ENCODE data around the gene FREM2. TPM values are rescaled to one million over a fixed set of nuclear protein-coding genes. Genes with fewer than 3 reads are reported as not detected.

The FREM2 gene
- total and polyA plus RNA-seq, 2 of the 13 experiments (the other 11 are each of a cell fraction or from before 2014, with no cell fraction given), result not detected

DNA sequence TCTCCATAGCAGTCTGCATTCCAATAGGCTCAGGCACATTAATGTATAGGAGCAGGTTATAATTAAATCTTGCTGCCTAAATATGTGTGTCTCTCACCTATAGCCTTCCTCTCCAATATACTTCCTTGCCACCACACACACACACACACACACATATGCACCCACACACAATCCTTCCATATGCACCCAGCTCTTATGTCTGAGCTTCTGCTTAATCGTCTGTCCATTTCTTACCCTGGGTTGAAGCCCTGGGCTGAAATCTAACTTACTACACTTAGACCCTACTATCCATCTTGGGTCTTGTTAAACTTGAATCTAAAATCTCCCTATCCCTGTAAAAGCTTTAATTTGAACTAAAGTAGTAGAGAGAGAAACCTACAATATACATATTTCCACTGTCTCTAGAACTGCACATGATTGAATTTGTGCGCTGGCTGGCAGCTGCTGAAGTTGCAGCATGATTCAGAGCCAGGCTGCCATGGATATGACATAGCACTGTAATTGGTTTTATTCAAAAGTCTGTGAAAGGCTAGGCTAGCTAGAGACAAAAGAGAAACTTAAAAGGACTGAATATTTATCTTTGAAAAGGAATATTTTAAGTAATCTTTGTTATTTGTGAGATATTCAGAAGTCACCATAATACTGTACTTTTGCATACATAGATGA is 25.7 kb upstream of the FREM2 start:
- Histone ChIP-seq H3K27ac (ENCODE audit: extremely low read length, insufficient read depth, low read length) (no peak overlapping the region), H3K4me2 (ENCODE audit: low read depth, low read length) (no peak overlapping the region), H3K9me3 (ENCODE audit: low read length) (no peaks in the 10 kb centered on the region), H3K9ac (ENCODE audit: insufficient read depth, low read depth, low read length) (no peak overlapping the region), H4K20me1 (ENCODE audit: insufficient read depth, low read length) (no peaks in the 10 kb centered on the region), H3K4me1 (ENCODE audit: insufficient read depth, low read length) (no peaks in the 10 kb centered on the region), H3K27me3 (ENCODE audit: control insufficient read depth in 1 of 2, insufficient read depth in 2 of 2, low read length in 2 of 2) (no peaks in the 10 kb centered on the region; a peak in 1 of 5 replicates), H3K4me3 (replicated peaks in 1 of 3; ENCODE audit: insufficient read depth in 1 of 3, low read depth in 2 of 3, low read length in 3 of 3) (no peak overlapping the region), H2AFZ (ENCODE audit: low read length) (no peak overlapping the region), H3K36me3 (replicated peaks in 1 of 2; ENCODE audit: control insufficient read depth in 1 of 2, insufficient read depth in 2 of 2, low read length in 2 of 2) (no peaks in the 10 kb centered on the region), H3K79me2 (ENCODE audit: insufficient read depth, low read length) (no peaks in the 10 kb centered on the region)
- FAIRE-seq, result no peak
- no peak for ATAC-seq
- no TSS peak for BruUV-seq (replicated peaks)
- no peak for DNase-seq (ENCODE audit: low spot score)
- CTCF ChIA-PET (ENCODE audit: low intra/inter-chr PET ratio, low total read pairs), result no interaction called here
- 2% methylated on average over 2 of the region's 2 CpGs for WGBS (ENCODE audit: low lambda C conversion rate)
- POLR2A ChIA-PET, result no interaction called here
- intact Hi-C loops (cut with micrococcal nuclease; ENCODE audit: unreplicated experiment), result no loop called here
- in situ Hi-C loops (cut with HindIII; ENCODE audit: extremely low pct_ligation_motif_present, low pct_unique_long_range_greater_than_20kb), result no loop called here
- TF ChIP-seq, protein P1, sequence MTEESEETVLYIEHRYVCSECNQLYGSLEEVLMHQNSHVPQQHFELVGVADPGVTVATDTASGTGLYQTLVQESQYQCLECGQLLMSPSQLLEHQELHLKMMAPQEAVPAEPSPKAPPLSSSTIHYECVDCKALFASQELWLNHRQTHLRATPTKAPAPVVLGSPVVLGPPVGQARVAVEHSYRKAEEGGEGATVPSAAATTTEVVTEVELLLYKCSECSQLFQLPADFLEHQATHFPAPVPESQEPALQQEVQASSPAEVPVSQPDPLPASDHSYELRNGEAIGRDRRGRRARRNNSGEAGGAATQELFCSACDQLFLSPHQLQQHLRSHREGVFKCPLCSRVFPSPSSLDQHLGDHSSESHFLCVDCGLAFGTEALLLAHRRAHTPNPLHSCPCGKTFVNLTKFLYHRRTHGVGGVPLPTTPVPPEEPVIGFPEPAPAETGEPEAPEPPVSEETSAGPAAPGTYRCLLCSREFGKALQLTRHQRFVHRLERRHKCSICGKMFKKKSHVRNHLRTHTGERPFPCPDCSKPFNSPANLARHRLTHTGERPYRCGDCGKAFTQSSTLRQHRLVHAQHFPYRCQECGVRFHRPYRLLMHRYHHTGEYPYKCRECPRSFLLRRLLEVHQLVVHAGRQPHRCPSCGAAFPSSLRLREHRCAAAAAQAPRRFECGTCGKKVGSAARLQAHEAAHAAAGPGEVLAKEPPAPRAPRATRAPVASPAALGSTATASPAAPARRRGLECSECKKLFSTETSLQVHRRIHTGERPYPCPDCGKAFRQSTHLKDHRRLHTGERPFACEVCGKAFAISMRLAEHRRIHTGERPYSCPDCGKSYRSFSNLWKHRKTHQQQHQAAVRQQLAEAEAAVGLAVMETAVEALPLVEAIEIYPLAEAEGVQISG (CRISPR knock-in tag; IDR thresholded peaks at IDR 0.05), result no peak
- TF ChIP-seq MIXL1 (CRISPR knock-in tag; IDR thresholded peaks at IDR 0.05) (no peak), ZNF256 (CRISPR knock-in tag; conservative IDR thresholded peaks at IDR 0.05) (no peak), ZKSCAN1 (IDR thresholded peaks at IDR 0.05; ENCODE audit: low read length) (no peak), ETV6 (CRISPR knock-in tag; conservative IDR thresholded peaks at IDR 0.05) (no peak), ATRX (CRISPR knock-in tag; IDR thresholded peaks at IDR 0.05; ENCODE audit: borderline replicate concordance) (no peak), ZFP90 (CRISPR knock-in tag; IDR thresholded peaks at IDR 0.05; ENCODE audit: borderline replicate concordance) (no peak), ESRRA (CRISPR knock-in tag; IDR thresholded peaks at IDR 0.05; ENCODE audit: low read depth) (no peak), ZNF749 (CRISPR knock-in tag; IDR thresholded peaks at IDR 0.05; ENCODE audit: borderline replicate concordance) (no peak)
- TF ChIP-seq, protein P2, sequence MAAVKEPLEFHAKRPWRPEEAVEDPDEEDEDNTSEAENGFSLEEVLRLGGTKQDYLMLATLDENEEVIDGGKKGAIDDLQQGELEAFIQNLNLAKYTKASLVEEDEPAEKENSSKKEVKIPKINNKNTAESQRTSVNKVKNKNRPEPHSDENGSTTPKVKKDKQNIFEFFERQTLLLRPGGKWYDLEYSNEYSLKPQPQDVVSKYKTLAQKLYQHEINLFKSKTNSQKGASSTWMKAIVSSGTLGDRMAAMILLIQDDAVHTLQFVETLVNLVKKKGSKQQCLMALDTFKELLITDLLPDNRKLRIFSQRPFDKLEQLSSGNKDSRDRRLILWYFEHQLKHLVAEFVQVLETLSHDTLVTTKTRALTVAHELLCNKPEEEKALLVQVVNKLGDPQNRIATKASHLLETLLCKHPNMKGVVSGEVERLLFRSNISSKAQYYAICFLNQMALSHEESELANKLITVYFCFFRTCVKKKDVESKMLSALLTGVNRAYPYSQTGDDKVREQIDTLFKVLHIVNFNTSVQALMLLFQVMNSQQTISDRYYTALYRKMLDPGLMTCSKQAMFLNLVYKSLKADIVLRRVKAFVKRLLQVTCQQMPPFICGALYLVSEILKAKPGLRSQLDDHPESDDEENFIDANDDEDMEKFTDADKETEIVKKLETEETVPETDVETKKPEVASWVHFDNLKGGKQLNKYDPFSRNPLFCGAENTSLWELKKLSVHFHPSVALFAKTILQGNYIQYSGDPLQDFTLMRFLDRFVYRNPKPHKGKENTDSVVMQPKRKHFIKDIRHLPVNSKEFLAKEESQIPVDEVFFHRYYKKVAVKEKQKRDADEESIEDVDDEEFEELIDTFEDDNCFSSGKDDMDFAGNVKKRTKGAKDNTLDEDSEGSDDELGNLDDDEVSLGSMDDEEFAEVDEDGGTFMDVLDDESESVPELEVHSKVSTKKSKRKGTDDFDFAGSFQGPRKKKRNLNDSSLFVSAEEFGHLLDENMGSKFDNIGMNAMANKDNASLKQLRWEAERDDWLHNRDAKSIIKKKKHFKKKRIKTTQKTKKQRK (IDR thresholded peaks at IDR 0.05; ENCODE audit: low read length), result no peak
- TF ChIP-seq, protein P3, sequence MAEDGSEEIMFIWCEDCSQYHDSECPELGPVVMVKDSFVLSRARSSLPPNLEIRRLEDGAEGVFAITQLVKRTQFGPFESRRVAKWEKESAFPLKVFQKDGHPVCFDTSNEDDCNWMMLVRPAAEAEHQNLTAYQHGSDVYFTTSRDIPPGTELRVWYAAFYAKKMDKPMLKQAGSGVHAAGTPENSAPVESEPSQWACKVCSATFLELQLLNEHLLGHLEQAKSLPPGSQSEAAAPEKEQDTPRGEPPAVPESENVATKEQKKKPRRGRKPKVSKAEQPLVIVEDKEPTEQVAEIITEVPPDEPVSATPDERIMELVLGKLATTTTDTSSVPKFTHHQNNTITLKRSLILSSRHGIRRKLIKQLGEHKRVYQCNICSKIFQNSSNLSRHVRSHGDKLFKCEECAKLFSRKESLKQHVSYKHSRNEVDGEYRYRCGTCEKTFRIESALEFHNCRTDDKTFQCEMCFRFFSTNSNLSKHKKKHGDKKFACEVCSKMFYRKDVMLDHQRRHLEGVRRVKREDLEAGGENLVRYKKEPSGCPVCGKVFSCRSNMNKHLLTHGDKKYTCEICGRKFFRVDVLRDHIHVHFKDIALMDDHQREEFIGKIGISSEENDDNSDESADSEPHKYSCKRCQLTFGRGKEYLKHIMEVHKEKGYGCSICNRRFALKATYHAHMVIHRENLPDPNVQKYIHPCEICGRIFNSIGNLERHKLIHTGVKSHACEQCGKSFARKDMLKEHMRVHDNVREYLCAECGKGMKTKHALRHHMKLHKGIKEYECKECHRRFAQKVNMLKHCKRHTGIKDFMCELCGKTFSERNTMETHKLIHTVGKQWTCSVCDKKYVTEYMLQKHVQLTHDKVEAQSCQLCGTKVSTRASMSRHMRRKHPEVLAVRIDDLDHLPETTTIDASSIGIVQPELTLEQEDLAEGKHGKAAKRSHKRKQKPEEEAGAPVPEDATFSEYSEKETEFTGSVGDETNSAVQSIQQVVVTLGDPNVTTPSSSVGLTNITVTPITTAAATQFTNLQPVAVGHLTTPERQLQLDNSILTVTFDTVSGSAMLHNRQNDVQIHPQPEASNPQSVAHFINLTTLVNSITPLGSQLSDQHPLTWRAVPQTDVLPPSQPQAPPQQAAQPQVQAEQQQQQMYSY (CRISPR knock-in tag; IDR thresholded peaks at IDR 0.05), result no peak
- TF ChIP-seq, protein P4, sequence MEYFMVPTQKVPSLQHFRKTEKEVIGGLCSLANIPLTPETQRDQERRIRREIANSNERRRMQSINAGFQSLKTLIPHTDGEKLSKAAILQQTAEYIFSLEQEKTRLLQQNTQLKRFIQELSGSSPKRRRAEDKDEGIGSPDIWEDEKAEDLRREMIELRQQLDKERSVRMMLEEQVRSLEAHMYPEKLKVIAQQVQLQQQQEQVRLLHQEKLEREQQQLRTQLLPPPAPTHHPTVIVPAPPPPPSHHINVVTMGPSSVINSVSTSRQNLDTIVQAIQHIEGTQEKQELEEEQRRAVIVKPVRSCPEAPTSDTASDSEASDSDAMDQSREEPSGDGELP (IDR thresholded peaks at IDR 0.05; ENCODE audit: borderline replicate concordance, low read depth), result no peak
- TF ChIP-seq, protein P5, sequence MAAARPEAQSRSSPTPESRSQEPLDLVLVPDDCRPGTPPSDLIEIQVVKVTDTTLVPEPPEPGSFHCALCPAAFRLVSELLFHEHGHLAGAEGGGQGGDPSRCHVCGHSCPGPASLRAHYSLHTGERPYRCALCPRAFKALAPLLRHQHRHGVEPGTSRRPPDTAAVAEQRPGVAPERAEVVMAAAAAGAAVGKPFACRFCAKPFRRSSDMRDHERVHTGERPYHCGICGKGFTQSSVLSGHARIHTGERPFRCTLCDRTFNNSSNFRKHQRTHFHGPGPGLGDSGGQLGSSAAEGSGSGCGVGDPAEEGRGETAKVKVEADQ (CRISPR knock-in tag; IDR thresholded peaks at IDR 0.05; ENCODE audit: borderline replicate concordance), result no peak
